ENCODE results near the gene ZNF26. TPM values are rescaled to one million over a fixed set of nuclear protein-coding genes. Genes with fewer than 3 reads are reported as not detected.

The ZNF26 gene
- total RNA-seq, 2 donors from 2014 or later, result 14.2 to 17.0 TPM

DNA sequence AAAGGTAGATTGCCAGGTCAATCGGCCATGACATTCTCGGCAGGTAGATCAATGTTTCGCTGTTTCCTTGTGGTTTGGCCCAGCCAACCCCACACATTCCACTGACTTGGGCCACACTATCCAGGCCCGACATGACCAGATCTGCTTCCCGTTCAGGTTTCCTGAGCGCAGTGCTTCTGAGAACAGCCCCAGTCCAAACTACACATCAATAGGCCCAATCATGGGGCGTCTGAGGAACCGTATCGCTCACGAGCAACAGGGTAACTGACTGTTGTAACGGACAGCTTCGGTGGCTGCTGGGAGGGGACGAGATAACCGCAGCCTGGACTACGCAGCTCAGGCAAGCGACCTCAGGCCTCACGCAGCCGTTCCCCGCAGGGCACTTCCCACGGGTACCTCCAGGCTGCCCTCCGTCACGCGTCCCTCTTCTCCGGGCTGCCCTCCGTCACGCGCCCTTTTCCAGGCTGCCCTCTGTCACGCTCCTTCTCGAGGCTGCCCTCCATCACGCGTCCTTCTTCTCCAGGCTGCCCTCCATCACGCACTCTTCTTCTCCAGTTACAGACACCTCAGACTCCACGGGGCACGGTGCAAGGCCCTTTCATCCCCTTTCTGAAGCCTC, 44.7 kb upstream of the ZNF26 start:
- Histone ChIP-seq H3K36me3 (peaks cover 8 to 30% of the 10 kb centered on the region in 2 donors), H3K9me3 (no peaks in the 10 kb centered on the region), H3K4me1 (replicated peaks) (no peaks in the 10 kb centered on the region), H3K4me3 (no peak overlapping the region), H3K27ac (no peak overlapping the region), H3K27me3 (replicated peaks; ENCODE audit: insufficient read depth) (no peaks in the 10 kb centered on the region)
- TF ChIP-seq POLR2AphosphoS5 (IDR thresholded peaks at IDR 0.05), result no peak
- intact Hi-C loops (cut with DNase I), result no loop called here
- DNase-seq (ENCODE audit: low spot score), result no peak
- WGBS, result 94% methylated on average over 34 of the region's 34 CpGs

DNA sequence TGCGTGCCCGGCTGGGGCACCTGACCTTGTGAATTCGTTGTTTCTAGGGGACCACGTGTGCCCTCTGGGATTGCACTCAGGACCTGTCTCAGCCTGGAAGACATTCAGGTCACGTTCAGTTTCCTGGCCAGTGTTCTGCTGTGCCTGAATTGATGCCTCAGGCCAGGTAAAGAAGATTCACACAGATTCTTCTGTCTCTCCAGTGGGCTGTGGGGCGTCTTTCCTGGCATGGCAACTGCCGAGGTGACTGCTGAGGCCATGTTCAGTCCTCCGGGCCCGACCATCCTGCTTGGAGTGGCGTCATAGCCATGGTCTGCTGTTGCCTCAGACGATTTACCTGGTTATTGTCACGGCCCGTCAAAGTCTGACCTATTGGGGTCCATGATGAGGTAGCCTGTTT, 43.6 kb upstream of the ZNF26 start:
- intact Hi-C loops (cut with DNase I), result no loop called here
- H3K36me3 ChIP-seq, result peaks cover 8 to 30% of the 10 kb centered on the region in 2 donors
- no peaks in the 10 kb centered on the region for H3K27me3 ChIP-seq (replicated peaks; ENCODE audit: insufficient read depth)
- no peaks in the 10 kb centered on the region for H3K4me1 ChIP-seq (replicated peaks)
- H3K4me3 ChIP-seq, result no peak overlapping the region
- no peak for DNase-seq (ENCODE audit: low spot score)
- 98% methylated on average over 13 of the region's 13 CpGs for WGBS
- no peaks in the 10 kb centered on the region for H3K9me3 ChIP-seq
- TF ChIP-seq, protein P1, sequence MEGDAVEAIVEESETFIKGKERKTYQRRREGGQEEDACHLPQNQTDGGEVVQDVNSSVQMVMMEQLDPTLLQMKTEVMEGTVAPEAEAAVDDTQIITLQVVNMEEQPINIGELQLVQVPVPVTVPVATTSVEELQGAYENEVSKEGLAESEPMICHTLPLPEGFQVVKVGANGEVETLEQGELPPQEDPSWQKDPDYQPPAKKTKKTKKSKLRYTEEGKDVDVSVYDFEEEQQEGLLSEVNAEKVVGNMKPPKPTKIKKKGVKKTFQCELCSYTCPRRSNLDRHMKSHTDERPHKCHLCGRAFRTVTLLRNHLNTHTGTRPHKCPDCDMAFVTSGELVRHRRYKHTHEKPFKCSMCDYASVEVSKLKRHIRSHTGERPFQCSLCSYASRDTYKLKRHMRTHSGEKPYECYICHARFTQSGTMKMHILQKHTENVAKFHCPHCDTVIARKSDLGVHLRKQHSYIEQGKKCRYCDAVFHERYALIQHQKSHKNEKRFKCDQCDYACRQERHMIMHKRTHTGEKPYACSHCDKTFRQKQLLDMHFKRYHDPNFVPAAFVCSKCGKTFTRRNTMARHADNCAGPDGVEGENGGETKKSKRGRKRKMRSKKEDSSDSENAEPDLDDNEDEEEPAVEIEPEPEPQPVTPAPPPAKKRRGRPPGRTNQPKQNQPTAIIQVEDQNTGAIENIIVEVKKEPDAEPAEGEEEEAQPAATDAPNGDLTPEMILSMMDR (IDR thresholded peaks at IDR 0.05), result no peak
- no peak for TF ChIP-seq POLR2AphosphoS5 (IDR thresholded peaks at IDR 0.05)
- TF ChIP-seq POLR2A (IDR thresholded peaks at IDR 0.05), result no peak
- no peak overlapping the region for H3K27ac ChIP-seq

DNA sequence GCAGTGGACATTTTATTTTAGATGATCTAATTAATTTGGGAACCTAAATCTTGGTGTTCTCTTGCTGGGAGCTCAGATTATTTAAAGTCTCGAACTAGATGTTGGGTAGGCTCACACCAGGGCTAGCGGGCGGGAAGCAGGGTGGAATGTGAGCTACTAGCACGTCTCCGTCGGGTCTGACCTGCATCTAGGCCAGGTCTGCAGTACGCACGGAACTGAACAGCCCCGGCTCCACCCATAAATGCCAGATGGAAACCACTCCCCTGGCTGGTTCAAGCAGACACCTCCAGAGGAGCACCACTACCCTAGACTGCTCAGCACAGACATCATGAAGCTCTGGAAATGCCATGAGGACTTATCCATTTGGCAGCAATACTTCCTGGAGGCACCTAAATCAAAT, 40.4 kb upstream of the ZNF26 start:
- TF ChIP-seq POLR2AphosphoS5 (IDR thresholded peaks at IDR 0.05) (no peak), POLR2A (IDR thresholded peaks at IDR 0.05) (no peak)
- TF ChIP-seq, protein P1 (IDR thresholded peaks at IDR 0.05), result no peak
- intact Hi-C loops (cut with DNase I), result no loop called here
- H3K4me1 ChIP-seq (replicated peaks), result no peaks in the 10 kb centered on the region
- no peak overlapping the region for H3K4me3 ChIP-seq
- H3K9me3 ChIP-seq, result no peaks in the 10 kb centered on the region
- H3K27me3 ChIP-seq (replicated peaks; ENCODE audit: insufficient read depth), result no peaks in the 10 kb centered on the region
- WGBS, result 97% methylated on average over 9 of the region's 9 CpGs
- H3K27ac ChIP-seq, result no peak overlapping the region
- DNase-seq (ENCODE audit: low spot score), result no peak
- peaks cover 8 to 30% of the 10 kb centered on the region in 2 donors for H3K36me3 ChIP-seq

DNA sequence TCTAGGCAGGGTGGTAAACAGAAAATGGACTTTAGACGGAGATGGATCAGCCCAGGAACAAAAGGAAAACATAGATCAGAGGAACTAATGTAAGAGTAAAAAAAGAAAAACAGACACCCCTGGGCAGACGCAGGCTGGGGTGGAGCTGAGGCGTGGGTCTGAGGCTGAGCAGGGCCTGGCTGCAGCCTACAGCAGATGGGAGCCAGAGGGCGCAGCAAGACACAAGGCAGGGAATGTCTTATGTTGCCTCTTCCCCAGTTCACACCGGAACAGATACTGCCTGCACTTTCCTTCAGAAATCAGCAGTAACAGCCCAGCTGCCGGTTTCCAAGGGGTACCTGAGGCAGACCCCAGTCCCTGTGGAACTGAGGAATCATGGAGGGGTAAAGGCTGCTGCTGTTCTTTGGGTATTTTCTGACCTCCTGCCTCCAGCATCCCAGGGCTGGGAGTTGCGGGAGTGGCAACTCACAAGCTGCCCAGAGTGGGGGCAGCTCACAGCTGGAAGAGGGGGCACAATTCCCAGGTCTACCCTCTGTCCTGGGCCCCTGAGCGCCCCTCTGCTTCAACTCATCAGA, 39.8 kb upstream of the ZNF26 start:
- no peaks in the 10 kb centered on the region for H3K4me1 ChIP-seq (replicated peaks)
- H3K27me3 ChIP-seq (replicated peaks; ENCODE audit: insufficient read depth), result no peaks in the 10 kb centered on the region
- no peaks in the 10 kb centered on the region for H3K9me3 ChIP-seq
- WGBS, result 92% methylated on average over 8 of the region's 8 CpGs
- DNase-seq (ENCODE audit: low spot score), result no peak
- intact Hi-C loops (cut with DNase I), result no loop called here
- TF ChIP-seq, protein P1 (IDR thresholded peaks at IDR 0.05), result no peak
- TF ChIP-seq POLR2AphosphoS5 (IDR thresholded peaks at IDR 0.05), result no peak
- no peak for TF ChIP-seq POLR2A (IDR thresholded peaks at IDR 0.05)
- no peak overlapping the region for H3K27ac ChIP-seq
- H3K4me3 ChIP-seq, result no peak overlapping the region
- peaks cover 8 to 30% of the 10 kb centered on the region in 2 donors for H3K36me3 ChIP-seq

DNA sequence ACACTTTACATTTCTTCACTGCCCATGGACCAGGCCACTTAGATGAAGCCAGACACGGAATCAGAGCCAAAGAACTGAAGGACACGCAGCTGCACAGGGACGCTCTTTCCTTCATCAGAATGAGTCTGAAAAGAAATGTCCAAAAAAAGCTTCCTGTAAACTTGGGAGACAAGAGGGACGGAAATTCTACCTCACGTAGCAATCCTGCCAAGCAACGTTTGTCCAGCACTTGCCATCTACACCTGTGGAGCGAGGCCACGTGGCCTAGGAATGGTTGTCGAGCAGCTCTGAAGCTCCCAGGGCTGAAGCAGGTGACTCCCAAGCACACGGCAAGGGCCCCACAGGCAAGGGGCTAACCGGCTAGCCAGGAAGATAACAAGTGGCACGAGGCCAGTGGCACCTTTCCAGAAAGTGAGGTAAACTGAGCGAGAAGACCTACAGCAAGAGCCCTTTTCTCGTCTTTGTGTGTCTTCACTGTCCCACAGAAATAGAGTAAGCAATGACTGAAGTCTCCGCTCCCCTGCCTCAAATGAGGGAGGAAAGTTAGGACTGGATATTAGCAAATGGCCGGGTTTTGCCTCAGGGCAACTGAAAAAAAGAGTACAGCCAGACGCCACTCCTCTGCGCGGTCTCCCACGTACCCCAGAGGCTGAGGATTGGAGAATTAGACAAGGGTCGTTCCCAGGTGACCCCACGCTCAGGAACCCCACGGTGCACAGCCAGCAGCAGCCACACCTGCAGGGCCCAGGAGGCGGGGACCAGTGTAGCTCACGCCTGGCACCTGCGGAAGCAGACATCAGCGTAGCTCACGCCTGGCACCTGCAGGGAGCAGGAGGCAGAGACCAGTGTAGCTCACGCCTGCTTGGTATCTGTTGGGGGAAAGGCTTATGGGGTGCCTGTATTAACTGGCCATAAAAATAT, 37.8 kb upstream of the ZNF26 start:
- Histone ChIP-seq H3K9me3 (no peaks in the 10 kb centered on the region), H3K27me3 (replicated peaks; ENCODE audit: insufficient read depth) (no peaks in the 10 kb centered on the region), H3K4me1 (replicated peaks) (no peaks in the 10 kb centered on the region), H3K36me3 (peaks cover 8 to 18% of the 10 kb centered on the region in 2 donors), H3K27ac (no peak overlapping the region), H3K4me3 (no peak overlapping the region)
- intact Hi-C loops (cut with DNase I), result no loop called here
- WGBS, result 95% methylated on average over 29 of the region's 29 CpGs
- TF ChIP-seq, protein P1 (IDR thresholded peaks at IDR 0.05), result no peak
- TF ChIP-seq POLR2AphosphoS5 (IDR thresholded peaks at IDR 0.05), result no peak
- TF ChIP-seq POLR2A (IDR thresholded peaks at IDR 0.05), result no peak
- no peak for DNase-seq (ENCODE audit: low spot score)
